ENCODE data around the gene CDK14. TPM values are rescaled to one million over a fixed set of nuclear protein-coding genes. Genes with fewer than 3 reads are reported as not detected.
"Not testable (repeated sequence)": the region's sequence is repeated elsewhere in the genome, so short reads cannot be mapped to it uniquely, and the experiment has no call there.

The CDK14 gene
- total RNA-seq, 1 experiment from 2014 or later, result 14.1 TPM

GRCh38 chr7:90777886-90778285 lies 181.8 kb downstream of the CDK14 start:
- DNase-seq (ENCODE audit: low read depth), result no peak

- no peak for DNase-seq (ENCODE audit: low read depth)
These were observed 191.9 kb downstream of the CDK14 start for GRCh38 chr7:90788052-90788451.

- DNase-seq (ENCODE audit: low read depth), result no peak
These were observed 193.7 kb downstream of the CDK14 start for GRCh38 chr7:90789736-90790306.

- no peak for DNase-seq (ENCODE audit: low read depth)
These were observed 195.5 kb downstream of the CDK14 start for GRCh38 chr7:90791596-90791995.

GRCh38 chr7:90792301-90792700 lies 196.2 kb downstream of the CDK14 start:
- no peak for DNase-seq (ENCODE audit: low read depth)

GRCh38 chr7:90794234-90794633 lies 198.1 kb downstream of the CDK14 start:
- DNase-seq (ENCODE audit: low read depth), result not testable (repeated sequence)

GRCh38 chr7:90797596-90797995 lies 201.5 kb downstream of the CDK14 start:
- DNase-seq (ENCODE audit: low read depth), result no peak

- DNase-seq (ENCODE audit: low read depth), result peak; percentile 8
These were observed 208.2 kb downstream of the CDK14 start for GRCh38 chr7:90804370-90804769.

- not testable (repeated sequence) for DNase-seq (ENCODE audit: low read depth)
These were observed 219.4 kb downstream of the CDK14 start for GRCh38 chr7:90815552-90815951.

- DNase-seq (ENCODE audit: low read depth), result peak; percentile 90
These were observed 220.5 kb downstream of the CDK14 start for GRCh38 chr7:90816511-90817142.

- DNase-seq (ENCODE audit: low read depth), result no peak
These were observed 221.0 kb downstream of the CDK14 start for GRCh38 chr7:90817151-90817550.

GRCh38 chr7:90817846-90818245 lies 221.7 kb downstream of the CDK14 start:
- DNase-seq (ENCODE audit: low read depth), result no peak

GRCh38 chr7:90818341-90818740 lies 222.2 kb downstream of the CDK14 start:
- DNase-seq (ENCODE audit: low read depth), result no peak

GRCh38 chr7:90821961-90822620 lies 226.0 kb downstream of the CDK14 start:
- no peak for DNase-seq (ENCODE audit: low read depth)

- DNase-seq (ENCODE audit: low read depth), result peak; percentile 53
These were observed 228.5 kb downstream of the CDK14 start for GRCh38 chr7:90824386-90825307.

GRCh38 chr7:90825779-90826178 lies 229.7 kb downstream of the CDK14 start:
- DNase-seq (ENCODE audit: low read depth), result no peak

- DNase-seq (ENCODE audit: low read depth), result no peak
These were observed 232.5 kb downstream of the CDK14 start for GRCh38 chr7:90828601-90829000.

- DNase-seq (ENCODE audit: low read depth), result no peak
These were observed 234.2 kb downstream of the CDK14 start for GRCh38 chr7:90830308-90830707.

- DNase-seq (ENCODE audit: low read depth), result no peak
These were observed 236.6 kb downstream of the CDK14 start for GRCh38 chr7:90832726-90833125.

- DNase-seq (ENCODE audit: low read depth), result no peak
These were observed 237.3 kb downstream of the CDK14 start for GRCh38 chr7:90833443-90833842.

GRCh38 chr7:90834771-90835170 lies 238.7 kb downstream of the CDK14 start:
- DNase-seq (ENCODE audit: low read depth), result no peak

- DNase-seq (ENCODE audit: low read depth), result no peak
These were observed 239.7 kb downstream of the CDK14 start for GRCh38 chr7:90835861-90836260.
